ENCODE measurements around the gene ATP2A3.
"Not testable (repeated sequence)": the region's sequence is repeated elsewhere in the genome, so short reads cannot be mapped to it uniquely, and the experiment has no call there.

Gene ATP2A3

GRCh38 chr17:3951420-3951819 is 12.8 kb downstream of the ATP2A3 start:
- peaks cover 28% of the 10 kb centered on the region for H3K4me1 ChIP-seq
- no peak overlapping the region for H3K4me2 ChIP-seq
- no peaks in the 10 kb centered on the region for H3K9me3 ChIP-seq
- H3K27ac ChIP-seq, result no peak overlapping the region
- no peak overlapping the region for H3K4me3 ChIP-seq
- H3K9ac ChIP-seq, result no peak overlapping the region
- H3K36me3 ChIP-seq, result peaks cover 72% of the 10 kb centered on the region
- no peaks in the 10 kb centered on the region for H3K27me3 ChIP-seq
- TF ChIP-seq Cebpa-rat (IDR thresholded peaks at IDR 0.05), result no peak
- H4K20me1 ChIP-seq, result peaks cover 62% of the 10 kb centered on the region

- Histone ChIP-seq H4K20me1 (peaks cover 58% of the 10 kb centered on the region), H3K9ac (no peak overlapping the region), H3K36me3 (peaks cover 76% of the 10 kb centered on the region), H3K4me1 (peaks cover 24% of the 10 kb centered on the region), H3K4me3 (no peak overlapping the region), H3K27me3 (no peaks in the 10 kb centered on the region), H3K9me3 (no peaks in the 10 kb centered on the region), H3K4me2 (no peak overlapping the region), H3K27ac (no peak overlapping the region)
- TF ChIP-seq Cebpa-rat (IDR thresholded peaks at IDR 0.05), result no peak
Measured at GRCh38 chr17:3951003-3951402, 13.2 kb downstream of the ATP2A3 start.

- no peak for TF ChIP-seq Cebpa-rat (IDR thresholded peaks at IDR 0.05)
- peaks cover 56% of the 10 kb centered on the region for H4K20me1 ChIP-seq
- peaks cover 20% of the 10 kb centered on the region for H3K4me1 ChIP-seq
Measured at GRCh38 chr17:3950584-3950983, 13.7 kb downstream of the ATP2A3 start.

GRCh38 chr17:3949418-3949817 is 14.8 kb downstream of the ATP2A3 start:
- Histone ChIP-seq H3K4me2 (no peak overlapping the region), H3K9ac (no peak overlapping the region), H3K4me3 (no peak overlapping the region), H4K20me1 (peaks cover 51% of the 10 kb centered on the region), H3K27me3 (no peaks in the 10 kb centered on the region), H3K27ac (no peak overlapping the region), H3K4me1 (peaks cover 10% of the 10 kb centered on the region), H3K9me3 (no peaks in the 10 kb centered on the region), H3K36me3 (peaks cover 92% of the 10 kb centered on the region)
- TF ChIP-seq Cebpa-rat (IDR thresholded peaks at IDR 0.05), result no peak

More at GRCh38 chr17:3950584-3950983, 13.7 kb downstream of the ATP2A3 start:
- Histone ChIP-seq H3K27me3 (no peaks in the 10 kb centered on the region), H3K9me3 (no peaks in the 10 kb centered on the region), H3K4me2 (no peak overlapping the region), H3K9ac (no peak overlapping the region), H3K4me3 (no peak overlapping the region), H3K36me3 (peaks cover 80% of the 10 kb centered on the region), H3K27ac (no peak overlapping the region)

GRCh38 chr17:3948551-3948950 is 15.7 kb downstream of the ATP2A3 start:
- Histone ChIP-seq H4K20me1 (peaks cover 53% of the 10 kb centered on the region), H3K36me3 (peaks cover 99% of the 10 kb centered on the region)
- H3K4me2 ChIP-seq, result not testable (repeated sequence)

GRCh38 chr17:3947318-3947810 is 16.9 kb downstream of the ATP2A3 start:
- TF ChIP-seq Cebpa-rat (IDR thresholded peaks at IDR 0.05), result no peak
- peaks cover 99% of the 10 kb centered on the region for H3K36me3 ChIP-seq
- H4K20me1 ChIP-seq, result peaks cover 47% of the 10 kb centered on the region; the same call in 1 of the 2 replicates
- H3K9me3 ChIP-seq, result no peaks in the 10 kb centered on the region
- no peaks in the 10 kb centered on the region for H3K27me3 ChIP-seq
- no peak overlapping the region for H3K27ac ChIP-seq
- peaks cover 14% of the 10 kb centered on the region for H3K4me1 ChIP-seq
- H3K4me2 ChIP-seq, result no peak overlapping the region
- no peak overlapping the region for H3K4me3 ChIP-seq
- H3K9ac ChIP-seq, result no peak overlapping the region

More at GRCh38 chr17:3948551-3948950, 15.7 kb downstream of the ATP2A3 start:
- not testable (repeated sequence) for H3K4me3 ChIP-seq, H3K27ac ChIP-seq, H3K9me3 ChIP-seq, H3K27me3 ChIP-seq, H3K9ac ChIP-seq, H3K4me1 ChIP-seq

- TF ChIP-seq Cebpa-rat (IDR thresholded peaks at IDR 0.05), result no peak
- Histone ChIP-seq H3K4me3 (no peak overlapping the region), H3K27me3 (no peaks in the 10 kb centered on the region), H3K4me2 (no peak overlapping the region), H3K4me1 (peaks cover 14% of the 10 kb centered on the region), H3K9ac (no peak overlapping the region), H3K9me3 (no peaks in the 10 kb centered on the region), H3K36me3 (peaks cover 99% of the 10 kb centered on the region), H3K27ac (no peak overlapping the region), H4K20me1 (peaks cover 41% of the 10 kb centered on the region; the same call in 1 of the 2 replicates)
Measured at GRCh38 chr17:3946711-3947235, 17.5 kb downstream of the ATP2A3 start.

GRCh38 chr17:3944485-3945388 is 19.5 kb downstream of the ATP2A3 start:
- H3K27me3 ChIP-seq, result no peaks in the 10 kb centered on the region
- peak overlapping the region; percentile 59 for H3K27ac ChIP-seq
- H3K36me3 ChIP-seq, result peaks cover 100% of the 10 kb centered on the region
- no peak overlapping the region for H3K4me3 ChIP-seq
- H3K9ac ChIP-seq, result no peak overlapping the region
- H3K4me1 ChIP-seq, result peaks cover 14% of the 10 kb centered on the region
- H3K9me3 ChIP-seq, result no peaks in the 10 kb centered on the region
- H4K20me1 ChIP-seq, result peaks cover 38% of the 10 kb centered on the region; the same call in 1 of the 2 replicates
- no peak overlapping the region for H3K4me2 ChIP-seq
- no peak for TF ChIP-seq Cebpa-rat (IDR thresholded peaks at IDR 0.05)

- Histone ChIP-seq H3K27ac (peak overlapping the region; percentile 59), H3K4me2 (peak overlapping the region; percentile 15), H4K20me1 (peaks cover 36% of the 10 kb centered on the region; the same call in 1 of the 2 replicates), H3K36me3 (peaks cover 100% of the 10 kb centered on the region), H3K9me3 (no peaks in the 10 kb centered on the region), H3K27me3 (no peaks in the 10 kb centered on the region), H3K4me1 (peaks cover 14% of the 10 kb centered on the region), H3K4me3 (no peak overlapping the region), H3K9ac (peak overlapping the region; percentile 48; the same call in 1 of the 2 replicates)
- no peak for TF ChIP-seq Cebpa-rat (IDR thresholded peaks at IDR 0.05)
Measured at GRCh38 chr17:3943240-3943891, 20.9 kb downstream of the ATP2A3 start.

Measured in BLaER1 (cell line).